Astrocyte of the spinal cord (primary cell): ENCODE data around the gene SRP68.

Source experiments
- DNase-seq: peaks from one replicate; pipeline ENCODE4 v3.0.0; 2011; ENCODE audit warnings: low read depth, low spot score
- H3K4me3 ChIP-seq: 2 replicates; pipeline ENCODE4 v1.5.1; 2011; ENCODE audit warnings: low read depth, mild to moderate bottlenecking, low read length, moderate library complexity
- CTCF ChIP-seq: IDR thresholded peaks from 2 replicates; pipeline ENCODE4 v1.5.1; 2012; ENCODE audit warnings: low read depth, mild to moderate bottlenecking, low read length, inconsistent platforms
- in situ Hi-C: cut with HindIII; loops from 2 replicates; pipeline ENCODE4 v1.10.0; 2017; ENCODE audit warnings: low sequenced_read_pairs

Gene SRP68

GRCh38 chr17:76009447-76009846 lies 62.9 kb downstream of the SRP68 start:
- DNase-seq = no peak
- in situ Hi-C loops = no loop called here
- no peak for TF ChIP-seq CTCF
- no peak overlapping the region for H3K4me3 ChIP-seq

- in situ Hi-C loops = no loop called here
Measured at GRCh38 chr17:76008630-76009425, 63.5 kb downstream of the SRP68 start.

GRCh38 chr17:76008208-76008607 lies 64.1 kb downstream of the SRP68 start:
- no peak for DNase-seq
- no peak for TF ChIP-seq CTCF
- H3K4me3 ChIP-seq = no peak overlapping the region
- in situ Hi-C loops = no loop called here

More at GRCh38 chr17:76008630-76009425, 63.5 kb downstream of the SRP68 start:
- TF ChIP-seq CTCF = no peak
- no peak for DNase-seq
- no peak overlapping the region for H3K4me3 ChIP-seq

- no peak for DNase-seq
- no peak overlapping the region for H3K4me3 ChIP-seq
- in situ Hi-C loops = no loop called here
- TF ChIP-seq CTCF = no peak
Measured at GRCh38 chr17:76007850-76008165, 64.5 kb downstream of the SRP68 start.

- in situ Hi-C loops = no loop called here
- no peak for DNase-seq
- TF ChIP-seq CTCF = no peak
- H3K4me3 ChIP-seq = no peak overlapping the region
Measured at GRCh38 chr17:76007131-76007849, 65.0 kb downstream of the SRP68 start.

GRCh38 chr17:76005263-76006149 lies 66.8 kb downstream of the SRP68 start:
- in situ Hi-C loops = no loop called here
- peak; percentile 65 for TF ChIP-seq CTCF
- no peak overlapping the region for H3K4me3 ChIP-seq
- DNase-seq = peak; percentile 83
